GM19099 (cell line): ENCODE results near the gene DCAF5.

Experiments
- POLR2A ChIP-seq: IDR thresholded peaks from 3 replicates; pipeline ENCODE4 v1.6.1; 2011; ENCODE audit warnings: low read depth; ENCODE audit not compliant: insufficient read length; ENCODE audit errors: extremely low read depth

DCAF5 gene

GRCh38 chr14:69118305-69118704 is 34.6 kb downstream of the DCAF5 start:
- TF ChIP-seq POLR2A: no peak

GRCh38 chr14:69117020-69117767 is 35.7 kb downstream of the DCAF5 start:
- no peak for TF ChIP-seq POLR2A

GRCh38 chr14:69115407-69116185 is 37.3 kb downstream of the DCAF5 start:
- no peak for TF ChIP-seq POLR2A

GRCh38 chr14:69114763-69115162 is 38.2 kb downstream of the DCAF5 start:
- TF ChIP-seq POLR2A: no peak

GRCh38 chr14:69108358-69108757 is 44.6 kb downstream of the DCAF5 start:
- TF ChIP-seq POLR2A: no peak

GRCh38 chr14:69107407-69108003 is 45.4 kb downstream of the DCAF5 start:
- no peak for TF ChIP-seq POLR2A

- no peak for TF ChIP-seq POLR2A
Measured at GRCh38 chr14:69106451-69106850, 46.5 kb downstream of the DCAF5 start.

- no peak for TF ChIP-seq POLR2A
Measured at GRCh38 chr14:69105326-69105725, 47.6 kb downstream of the DCAF5 start.

GRCh38 chr14:69101331-69101826 is 51.5 kb downstream of the DCAF5 start:
- TF ChIP-seq POLR2A: no peak

- TF ChIP-seq POLR2A: no peak
Measured at GRCh38 chr14:69097974-69098373, 54.9 kb downstream of the DCAF5 start.

GRCh38 chr14:69096781-69097475 is 56.0 kb downstream of the DCAF5 start:
- no peak for TF ChIP-seq POLR2A

GRCh38 chr14:69096246-69096645 is 56.7 kb downstream of the DCAF5 start:
- no peak for TF ChIP-seq POLR2A

GRCh38 chr14:69094481-69094880 is 58.4 kb downstream of the DCAF5 start:
- TF ChIP-seq POLR2A: no peak

- no peak for TF ChIP-seq POLR2A
Measured at GRCh38 chr14:69093631-69094421, 59.1 kb downstream of the DCAF5 start.
